HepG2 (cell line): ENCODE results near the gene HELZ2. TPM values are rescaled to one million over a fixed set of nuclear protein-coding genes. Genes with fewer than 3 reads are reported as not detected.

Experiments
- ATAC-seq: fragments of 200-7000 bp; cut with Tn5 transposase; 3 replicates; pipeline ENCODE4 v1.9.1; 2020; ENCODE audit warnings: mild to moderate bottlenecking, moderate library complexity
- BruUV-seq: library from RNA; stranded (reverse); fragments of 400-500 nt; replicated peaks from 2 replicates; lab custom pipeline; 2021; lab: Mats Ljungman, UMichigan
- CTCF ChIA-PET: fragments of 300-600 bp; formaldehyde crosslinking; extraction: SDS; loops from one replicate; lab custom pipeline; 2021; ENCODE audit warnings: low total read pairs, inconsistent platforms, low intra/inter-chr PET ratio; lab: Yijun Ruan, JAX
- POLR2A ChIA-PET: fragments of 350-600 bp; sonication (Branson Sonifier 250); formaldehyde crosslinking; loops from one replicate; lab custom pipeline; 2020; ENCODE audit warnings: antibody characterized with exemption, inconsistent platforms; lab: Yijun Ruan, JAX
- DNase-seq: peaks from one replicate; pipeline ENCODE4 v3.0.0-alpha.2; 2015; ENCODE audit warnings: low spot score
- FAIRE-seq: peaks from 3 replicates; lab custom pipeline; 2011; peaks lifted over from hg19 to GRCh38; lab: Jason Lieb, UNC
- H2AFZ ChIP-seq: one replicate; pipeline ENCODE4 v1.6.1; 2011; ENCODE audit warnings: low read length, inconsistent platforms
- H3K27ac ChIP-seq: fragments of 300-600 bp; 3 replicates; pipeline ENCODE4 v1.8.0; 2011; ENCODE audit warnings: mixed run types, mild to moderate bottlenecking, mixed read lengths, low read length, inconsistent platforms; ENCODE audit not compliant: insufficient read depth; ENCODE audit errors: extremely low read length
- H3K27me3 ChIP-seq, 2 experiments: fragments of 200-600 bp in 1 of 2; 2 replicates in 1 of 2; 3 replicates in 1 of 2; pipeline versions ENCODE4 v1.6.0 to v1.8.0; 2011; ENCODE audit warnings: low read length in 2 of 2, mild to moderate bottlenecking in 2 of 2, moderate library complexity in 2 of 2, inconsistent platforms in 1 of 2; ENCODE audit not compliant: insufficient read depth in 2 of 2, control insufficient read depth in 1 of 2
- H3K36me3 ChIP-seq, 2 experiments: fragments of 200-600 bp in 1 of 2; replicated peaks in 1 of 2; 2 replicates in 1 of 2; 3 replicates in 1 of 2; pipeline versions ENCODE4 v1.5.1 to v1.8.0; 2011; ENCODE audit warnings: low read length in 2 of 2, inconsistent platforms in 1 of 2; ENCODE audit not compliant: insufficient read depth in 2 of 2, control insufficient read depth in 1 of 2
- H3K4me1 ChIP-seq: 2 replicates; pipeline ENCODE4 v1.5.1; 2012; ENCODE audit warnings: low read length, inconsistent platforms; ENCODE audit not compliant: insufficient read depth
- H3K4me2 ChIP-seq: 2 replicates; pipeline ENCODE4 v1.6.0; 2011; ENCODE audit warnings: low read depth, low read length, inconsistent platforms
- H3K4me3 ChIP-seq, 3 experiments: fragments of 200-600 bp in 1 of 3; sonication (generic), shearing (Covaris generic) in 1 of 3; replicated peaks in 1 of 3; 2 replicates each; pipeline ENCODE4 v1.5.1; 2011 to 2016; ENCODE audit warnings: low read length in 3 of 3, inconsistent platforms in 2 of 3, low read depth in 2 of 3, mild to moderate bottlenecking in 2 of 3, control low read depth in 1 of 3, mixed read lengths in 1 of 3; ENCODE audit not compliant: insufficient read depth in 1 of 3
- H3K79me2 ChIP-seq: one replicate; pipeline ENCODE4 v1.6.1; 2011; ENCODE audit warnings: low read length, inconsistent platforms; ENCODE audit not compliant: insufficient read depth
- H3K9ac ChIP-seq: 2 replicates; pipeline ENCODE4 v1.6.0; 2011; ENCODE audit warnings: mild to moderate bottlenecking, low read depth, low read length, inconsistent platforms; ENCODE audit not compliant: insufficient read depth
- H3K9me3 ChIP-seq: 2 replicates; pipeline ENCODE4 v1.5.1; 2012; ENCODE audit warnings: mild to moderate bottlenecking, low read length
- H4K20me1 ChIP-seq: 2 replicates; pipeline ENCODE4 v1.6.0; 2011; ENCODE audit warnings: inconsistent platforms, mild to moderate bottlenecking, low read length, moderate library complexity; ENCODE audit not compliant: insufficient read depth
- MATR3 ChIP-seq: sonication (generic); formaldehyde crosslinking; IDR thresholded peaks from 2 replicates; pipeline ENCODE4 v1.4.0; 2020; ENCODE audit warnings: missing genetic modification reagents
- POLR2AphosphoS5 ChIP-seq: IDR thresholded peaks from 2 replicates; pipeline ENCODE4 v1.6.1; 2012; ENCODE audit warnings: low read depth, low read length
- PTBP1 ChIP-seq: fragments of 200-400 bp; formaldehyde crosslinking; IDR thresholded peaks from 2 replicates; pipeline ENCODE4 v1.6.1; 2018; ENCODE audit warnings: low read length, low read depth; ENCODE audit not compliant: poor library complexity, severe bottlenecking
- SETDB1 ChIP-seq: sonication (generic); formaldehyde crosslinking; IDR thresholded peaks from 2 replicates; pipeline ENCODE4 v1.5.1; 2020; ENCODE audit warnings: missing genetic modification reagents, mild to moderate bottlenecking, borderline replicate concordance
- ZNF10 ChIP-seq: sonication (generic); formaldehyde crosslinking; IDR thresholded peaks from 2 replicates; pipeline ENCODE4 v1.4.0; 2020; ENCODE audit warnings: mild to moderate bottlenecking, low read depth, missing genetic modification reagents, borderline replicate concordance
- ZNF644 ChIP-seq: IDR thresholded peaks from 2 replicates; pipeline ENCODE4 v1.6.1; 2016; ENCODE audit warnings: low read depth
- whole genome bisulfite sequencing: methylation state at CpG from one replicate; pipeline ENCODE4 v1.1.6; 2017; ENCODE audit warnings: low lambda C conversion rate; 5-methylcytosine and 5-hydroxymethylcytosine counted together
- in situ Hi-C: cut with HindIII; loops from 2 replicates; pipeline ENCODE4 v1.10.0; 2017; ENCODE audit warnings: low pct_unique_long_range_greater_than_20kb; ENCODE audit not compliant: extremely low pct_ligation_motif_present
- intact Hi-C: fragments of 100-400 bp; cut with micrococcal nuclease; formaldehyde crosslinking; loops from one replicate; pipeline ENCODE4 v1.10.0; 2022; ENCODE audit not compliant: unreplicated experiment
- polyA plus RNA-seq, 8 experiments: library from polyadenylated mRNA; depleted of rRNA in 3 of 8; stranded (reverse) in 7 of 8; unstranded in 1 of 8; fragments of >200 nt; fragmentation: Illumina TruSeq in 4 of 8; extraction: Trizol in 4 of 8; gene quantifications; 2 replicates each; pipeline versions ENCODE4 v1.2.1 to v1.2.3, GENCODE V29; 2011 to 2016; ENCODE audit warnings: low read depth in 4 of 8, missing spikeins in 1 of 8, mixed read lengths in 1 of 8; ENCODE audit not compliant: insufficient read depth in 1 of 8
- total RNA-seq, 5 experiments: library from RNA; depleted of rRNA; stranded (reverse); fragments of >200 nt; fragmentation: Illumina TruSeq; extraction: Trizol; gene quantifications; 2 replicates each; pipeline ENCODE4 v1.2.3, GENCODE V29; 2016; ENCODE audit warnings: low read depth in 1 of 5
- TF ChIP-seq, protein P1 (sequence below): sonication (generic); formaldehyde crosslinking; IDR thresholded peaks from one replicate; pipeline ENCODE4 v1.5.1; 2020; ENCODE audit warnings: mild to moderate bottlenecking, missing genetic modification reagents; ENCODE audit errors: not compliant biosample characterization
- TF ChIP-seq, protein P2 (sequence below): sonication (generic); formaldehyde crosslinking; IDR thresholded peaks from 2 replicates; pipeline ENCODE4 v1.8.0; 2022; ENCODE audit warnings: mild to moderate bottlenecking, missing genetic modification reagents, moderate library complexity
- TF ChIP-seq, protein P3 (sequence below): sonication (generic); formaldehyde crosslinking; IDR thresholded peaks from 2 replicates; pipeline ENCODE4 v1.4.0; 2020; ENCODE audit warnings: missing genetic modification reagents, borderline replicate concordance

HELZ2 gene
- total and polyA plus RNA-seq, 2 of the 13 experiments (the other 11 are each of a cell fraction or from before 2014, with no cell fraction given), result 9.6 to 10.1 TPM

DNA sequence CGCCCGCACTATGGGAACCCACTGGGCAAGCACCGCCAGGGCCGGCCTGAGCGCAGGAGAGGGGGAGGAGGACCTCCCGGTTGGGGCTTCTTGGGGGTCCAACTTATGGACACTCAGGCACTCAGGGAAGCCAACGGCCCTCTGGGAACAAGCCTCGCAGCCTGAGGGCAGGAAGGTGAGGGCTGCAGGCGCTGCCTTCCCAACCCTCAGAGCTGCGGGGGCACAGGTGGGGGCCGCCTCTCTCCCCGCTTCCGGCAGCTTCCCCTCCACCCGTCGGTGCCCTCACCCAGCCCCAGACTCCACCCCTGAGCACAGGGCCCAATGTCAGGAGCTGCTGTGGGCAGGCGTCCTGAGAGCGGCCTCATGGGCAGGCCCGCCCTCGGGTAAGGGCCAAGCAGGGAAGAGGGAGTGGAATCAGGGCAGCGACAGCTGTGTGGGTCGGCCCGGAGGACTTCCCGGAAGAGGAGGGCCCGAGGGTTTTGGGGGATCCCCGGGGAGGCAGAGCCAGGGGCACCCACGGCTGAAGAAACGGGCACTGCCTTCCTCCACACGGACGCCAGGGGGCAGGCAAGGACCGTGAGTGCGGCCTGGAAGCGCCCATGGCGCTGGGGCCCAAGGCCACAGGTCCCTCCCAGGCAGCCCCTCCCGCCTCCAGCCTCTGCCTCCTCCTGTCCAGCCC is 36.4 kb downstream of the HELZ2 start:
- no TSS peak for BruUV-seq
- Histone ChIP-seq H3K27ac (no peak overlapping the region), H3K9ac (peak overlapping the region; percentile 53), H3K36me3 (no peaks in the 10 kb centered on the region), H3K27me3 (peaks cover 48 to 65% of the 10 kb centered on the region in 2 experiments), H4K20me1 (no peaks in the 10 kb centered on the region), H3K79me2 (no peaks in the 10 kb centered on the region), H3K4me1 (peaks cover 48% of the 10 kb centered on the region), H3K4me3 (peak overlapping the region; percentile 37 to 76 (median 64); a peak in 5 of 6 replicates), H2AFZ (no peak overlapping the region), H3K9me3 (no peaks in the 10 kb centered on the region), H3K4me2 (peak overlapping the region; percentile 89)
- peak; percentile 79 for ATAC-seq
- ChIA-PET CTCF (interaction anchor here (1.1 to 2.7 kb wide), 6 partner anchors 35 to 532 kb away, joined by 3 to 29 read pairs (median 8); partner anchors contain the start of genes HELZ2 and TPD52L2), POLR2A (interaction anchor here (0.7 to 2.7 kb wide), 24 partner anchors 9 to 544 kb away, joined by 3 to 26 read pairs (median 5); partner anchors contain the start of genes GMEB2, HELZ2, LIME1 and PPDPF)
- intact Hi-C loops (loop anchor here (1.0 to 10.0 kb wide), 7 partner anchors 36 to 435 kb away; partner anchors contain the start of genes GMEB2, LIME1, RTEL1 and SLC2A4RG), in situ Hi-C loops (loop anchor here (5.0 kb wide), 1 partner anchor 40 kb away; no protein-coding TSS in a partner anchor)
- peak; percentile 95 for FAIRE-seq
- peak; percentile 86 for DNase-seq
- 7% methylated on average over 27 of the region's 34 CpGs for WGBS
- TF ChIP-seq MATR3 (CRISPR knock-in tag) (no peak), POLR2AphosphoS5 (peak; percentile 33; the same call in 1 of the 2 replicates), ZNF10 (CRISPR knock-in tag) (no peak), ZNF644 (CRISPR knock-in tag) (no peak), SETDB1 (no peak), PTBP1 (no peak)
- TF ChIP-seq, protein P1, sequence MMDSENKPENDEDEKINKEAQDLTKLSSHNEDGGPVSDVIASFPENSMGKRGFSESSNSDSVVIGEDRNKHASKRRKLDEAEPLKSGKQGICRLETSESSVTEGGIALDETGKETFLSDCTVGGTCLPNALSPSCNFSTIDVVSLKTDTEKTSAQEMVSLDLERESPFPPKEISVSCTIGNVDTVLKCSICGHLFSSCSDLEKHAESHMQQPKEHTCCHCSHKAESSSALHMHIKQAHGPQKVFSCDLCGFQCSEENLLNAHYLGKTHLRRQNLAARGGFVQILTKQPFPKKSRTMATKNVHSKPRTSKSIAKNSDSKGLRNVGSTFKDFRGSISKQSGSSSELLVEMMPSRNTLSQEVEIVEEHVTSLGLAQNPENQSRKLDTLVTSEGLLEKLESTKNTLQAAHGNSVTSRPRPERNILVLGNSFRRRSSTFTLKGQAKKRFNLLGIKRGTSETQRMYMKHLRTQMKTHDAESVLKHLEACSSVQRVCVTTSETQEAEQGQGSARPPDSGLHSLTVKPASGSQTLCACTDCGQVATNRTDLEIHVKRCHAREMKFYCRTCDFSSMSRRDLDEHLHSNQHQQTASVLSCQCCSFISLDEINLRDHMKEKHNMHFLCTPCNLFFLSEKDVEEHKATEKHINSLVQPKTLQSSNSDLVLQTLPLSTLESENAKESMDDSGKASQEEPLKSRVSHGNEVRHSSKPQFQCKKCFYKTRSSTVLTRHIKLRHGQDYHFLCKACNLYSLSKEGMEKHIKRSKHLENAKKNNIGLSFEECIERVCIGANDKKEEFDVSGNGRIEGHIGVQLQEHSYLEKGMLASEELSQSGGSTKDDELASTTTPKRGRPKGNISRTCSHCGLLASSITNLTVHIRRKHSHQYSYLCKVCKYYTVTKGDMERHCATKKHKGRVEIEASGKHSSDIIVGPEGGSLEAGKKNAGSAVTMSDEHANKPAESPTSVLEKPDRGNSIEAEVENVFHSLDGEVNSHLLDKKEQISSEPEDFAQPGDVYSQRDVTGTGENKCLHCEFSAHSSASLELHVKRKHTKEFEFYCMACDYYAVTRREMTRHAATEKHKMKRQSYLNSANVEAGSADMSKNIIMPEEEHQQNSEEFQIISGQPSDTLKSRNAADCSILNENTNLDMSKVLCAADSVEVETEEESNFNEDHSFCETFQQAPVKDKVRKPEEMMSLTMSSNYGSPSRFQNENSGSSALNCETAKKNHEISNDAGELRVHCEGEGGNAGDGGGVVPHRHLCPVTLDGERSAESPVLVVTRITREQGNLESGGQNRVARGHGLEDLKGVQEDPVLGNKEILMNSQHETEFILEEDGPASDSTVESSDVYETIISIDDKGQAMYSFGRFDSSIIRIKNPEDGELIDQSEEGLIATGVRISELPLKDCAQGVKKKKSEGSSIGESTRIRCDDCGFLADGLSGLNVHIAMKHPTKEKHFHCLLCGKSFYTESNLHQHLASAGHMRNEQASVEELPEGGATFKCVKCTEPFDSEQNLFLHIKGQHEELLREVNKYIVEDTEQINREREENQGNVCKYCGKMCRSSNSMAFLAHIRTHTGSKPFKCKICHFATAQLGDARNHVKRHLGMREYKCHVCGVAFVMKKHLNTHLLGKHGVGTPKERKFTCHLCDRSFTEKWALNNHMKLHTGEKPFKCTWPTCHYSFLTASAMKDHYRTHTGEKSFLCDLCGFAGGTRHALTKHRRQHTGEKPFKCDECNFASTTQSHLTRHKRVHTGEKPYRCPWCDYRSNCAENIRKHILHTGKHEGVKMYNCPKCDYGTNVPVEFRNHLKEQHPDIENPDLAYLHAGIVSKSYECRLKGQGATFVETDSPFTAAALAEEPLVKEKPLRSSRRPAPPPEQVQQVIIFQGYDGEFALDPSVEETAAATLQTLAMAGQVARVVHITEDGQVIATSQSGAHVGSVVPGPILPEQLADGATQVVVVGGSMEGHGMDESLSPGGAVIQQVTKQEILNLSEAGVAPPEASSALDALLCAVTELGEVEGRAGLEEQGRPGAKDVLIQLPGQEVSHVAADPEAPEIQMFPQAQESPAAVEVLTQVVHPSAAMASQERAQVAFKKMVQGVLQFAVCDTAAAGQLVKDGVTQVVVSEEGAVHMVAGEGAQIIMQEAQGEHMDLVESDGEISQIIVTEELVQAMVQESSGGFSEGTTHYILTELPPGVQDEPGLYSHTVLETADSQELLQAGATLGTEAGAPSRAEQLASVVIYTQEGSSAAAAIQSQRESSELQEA (CRISPR knock-in tag), result peak; percentile 85
- TF ChIP-seq, protein P2, sequence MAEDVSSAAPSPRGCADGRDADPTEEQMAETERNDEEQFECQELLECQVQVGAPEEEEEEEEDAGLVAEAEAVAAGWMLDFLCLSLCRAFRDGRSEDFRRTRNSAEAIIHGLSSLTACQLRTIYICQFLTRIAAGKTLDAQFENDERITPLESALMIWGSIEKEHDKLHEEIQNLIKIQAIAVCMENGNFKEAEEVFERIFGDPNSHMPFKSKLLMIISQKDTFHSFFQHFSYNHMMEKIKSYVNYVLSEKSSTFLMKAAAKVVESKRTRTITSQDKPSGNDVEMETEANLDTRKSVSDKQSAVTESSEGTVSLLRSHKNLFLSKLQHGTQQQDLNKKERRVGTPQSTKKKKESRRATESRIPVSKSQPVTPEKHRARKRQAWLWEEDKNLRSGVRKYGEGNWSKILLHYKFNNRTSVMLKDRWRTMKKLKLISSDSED (CRISPR knock-in tag), result peak; percentile 45; the same call in 1 of the 2 replicates
- TF ChIP-seq, protein P3, sequence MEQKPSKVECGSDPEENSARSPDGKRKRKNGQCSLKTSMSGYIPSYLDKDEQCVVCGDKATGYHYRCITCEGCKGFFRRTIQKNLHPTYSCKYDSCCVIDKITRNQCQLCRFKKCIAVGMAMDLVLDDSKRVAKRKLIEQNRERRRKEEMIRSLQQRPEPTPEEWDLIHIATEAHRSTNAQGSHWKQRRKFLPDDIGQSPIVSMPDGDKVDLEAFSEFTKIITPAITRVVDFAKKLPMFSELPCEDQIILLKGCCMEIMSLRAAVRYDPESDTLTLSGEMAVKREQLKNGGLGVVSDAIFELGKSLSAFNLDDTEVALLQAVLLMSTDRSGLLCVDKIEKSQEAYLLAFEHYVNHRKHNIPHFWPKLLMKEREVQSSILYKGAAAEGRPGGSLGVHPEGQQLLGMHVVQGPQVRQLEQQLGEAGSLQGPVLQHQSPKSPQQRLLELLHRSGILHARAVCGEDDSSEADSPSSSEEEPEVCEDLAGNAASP, result peak; percentile 82
